Lung (tissue), 12 donors: ENCODE measurements around the gene IQCM. TPM values are rescaled to one million over a fixed set of nuclear protein-coding genes. Genes with fewer than 3 reads are reported as not detected.

Experiments
- ATAC-seq: fragments of 200-7000 bp; cut with Tn5 transposase; one replicate; pipeline ENCODE4 v1.9.1; 2020; ENCODE audit warnings: moderate number of reproducible peaks; ENCODE audit not compliant: insufficient read depth, low FRiP score
- DNase-seq, 3 donors: peaks; one replicate each; pipeline ENCODE4 v3.0.0-alpha.2; 2013 to 2017
- H3K27ac ChIP-seq, 2 donors: one replicate each; pipeline ENCODE4 v1.5.1; 2013; ENCODE audit warnings: mild to moderate bottlenecking in 2 of 2, moderate library complexity in 2 of 2, control low read depth in 1 of 2, inconsistent platforms in 1 of 2, low read depth in 1 of 2, low read length in 1 of 2
- H3K27me3 ChIP-seq, 3 donors: one replicate each; pipeline ENCODE4 v1.5.1; 2013; ENCODE audit warnings: low read length in 2 of 3; ENCODE audit not compliant: control insufficient read depth in 3 of 3, insufficient read depth in 3 of 3
- H3K36me3 ChIP-seq, 4 donors: one replicate each; pipeline ENCODE4 v1.5.1; 2013; ENCODE audit warnings: low read length in 4 of 4, mild to moderate bottlenecking in 1 of 4, moderate library complexity in 1 of 4; ENCODE audit not compliant: control insufficient read depth in 4 of 4, insufficient read depth in 4 of 4
- H3K4me1 ChIP-seq, 5 donors: one replicate each; pipeline ENCODE4 v1.5.1; 2013; ENCODE audit warnings: low read length in 5 of 5, mild to moderate bottlenecking in 2 of 5, moderate library complexity in 1 of 5; ENCODE audit not compliant: control insufficient read depth in 5 of 5, insufficient read depth in 5 of 5
- H3K4me3 ChIP-seq: one replicate; pipeline ENCODE4 v1.5.1; 2013; ENCODE audit warnings: mild to moderate bottlenecking, control low read depth, moderate library complexity
- H3K9ac ChIP-seq, 2 donors: one replicate each; pipeline ENCODE4 v1.5.1; 2013; ENCODE audit warnings: low read length in 2 of 2, control low read depth in 1 of 2; ENCODE audit not compliant: insufficient read depth in 1 of 2
- H3K9me3 ChIP-seq, 4 donors: one replicate each; pipeline ENCODE4 v1.5.1; 2013; ENCODE audit warnings: low read length in 3 of 4, mild to moderate bottlenecking in 1 of 4, moderate library complexity in 1 of 4; ENCODE audit not compliant: control insufficient read depth in 4 of 4, insufficient read depth in 3 of 4
- WGBS, 2 donors: extraction: QIAGEN DNeasy Blood & Tissue Kit; methylation state at CpG; one replicate each; pipeline ENCODE4 v1.1.7; 2013; 5-methylcytosine and 5-hydroxymethylcytosine counted together
- polyA plus RNA-seq, 2 donors: library from polyadenylated mRNA; stranded (reverse); fragments of 200-250 nt; gene quantifications; one replicate each; pipeline ENCODE4 v1.2.1, GENCODE V29; 2013
- total RNA-seq, 2 donors: library from RNA; depleted of rRNA in 1 of 2; stranded (reverse); fragments of >200 nt in 1 of 2; gene quantifications; one replicate each; pipeline ENCODE4 v1.2.1, GENCODE V29; 2014 to 2021
- TF ChIP-seq, protein P1 (sequence below): IDR thresholded peaks from 2 replicates; pipeline ENCODE4 v1.5.1; 2012; ENCODE audit warnings: mild to moderate bottlenecking; ENCODE audit errors: control extremely low read depth, extremely low read depth
- donor health status: control.
- donor health status: control.
- donor health status: Bipolar disorder and iron deficiency.
- donor health status: healthy.
- donor health status: DM: yes; HTN: yes; CAD: no.

Gene IQCM
- total and polyA plus RNA-seq, 4 donors, result not detected

DNA sequence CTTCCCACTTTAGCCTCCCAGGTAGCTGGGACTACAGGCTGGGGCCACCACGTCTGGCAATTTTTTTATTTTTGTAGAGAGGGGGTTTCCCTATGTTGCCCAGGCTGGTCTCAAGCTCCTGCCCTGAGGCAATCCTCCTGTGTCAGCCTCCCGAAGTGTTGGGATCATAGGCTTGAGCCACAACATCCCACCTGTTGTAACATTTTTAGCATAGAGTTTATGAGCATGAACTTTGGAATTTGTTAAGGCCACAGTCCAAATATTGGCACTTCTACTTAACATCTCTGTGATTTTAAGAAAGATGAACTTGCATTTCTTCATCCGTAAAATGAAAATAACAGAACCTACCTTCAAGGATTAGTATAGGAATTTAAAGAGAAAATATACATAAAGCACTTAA, 445.6 kb downstream of the IQCM start:
- H3K9ac ChIP-seq, result no peak overlapping the region
- ATAC-seq (no peak), DNase-seq (no peak)
- WGBS, 2 donors, result 74 to 76% methylated on average over 3 of the region's 3 CpGs
- no peaks in the 10 kb centered on the region for H3K4me1 ChIP-seq
- H3K4me3 ChIP-seq, result no peak overlapping the region
- H3K9me3 ChIP-seq, result no peaks in the 10 kb centered on the region
- H3K27me3 ChIP-seq, result no peaks in the 10 kb centered on the region
- TF ChIP-seq, protein P1, sequence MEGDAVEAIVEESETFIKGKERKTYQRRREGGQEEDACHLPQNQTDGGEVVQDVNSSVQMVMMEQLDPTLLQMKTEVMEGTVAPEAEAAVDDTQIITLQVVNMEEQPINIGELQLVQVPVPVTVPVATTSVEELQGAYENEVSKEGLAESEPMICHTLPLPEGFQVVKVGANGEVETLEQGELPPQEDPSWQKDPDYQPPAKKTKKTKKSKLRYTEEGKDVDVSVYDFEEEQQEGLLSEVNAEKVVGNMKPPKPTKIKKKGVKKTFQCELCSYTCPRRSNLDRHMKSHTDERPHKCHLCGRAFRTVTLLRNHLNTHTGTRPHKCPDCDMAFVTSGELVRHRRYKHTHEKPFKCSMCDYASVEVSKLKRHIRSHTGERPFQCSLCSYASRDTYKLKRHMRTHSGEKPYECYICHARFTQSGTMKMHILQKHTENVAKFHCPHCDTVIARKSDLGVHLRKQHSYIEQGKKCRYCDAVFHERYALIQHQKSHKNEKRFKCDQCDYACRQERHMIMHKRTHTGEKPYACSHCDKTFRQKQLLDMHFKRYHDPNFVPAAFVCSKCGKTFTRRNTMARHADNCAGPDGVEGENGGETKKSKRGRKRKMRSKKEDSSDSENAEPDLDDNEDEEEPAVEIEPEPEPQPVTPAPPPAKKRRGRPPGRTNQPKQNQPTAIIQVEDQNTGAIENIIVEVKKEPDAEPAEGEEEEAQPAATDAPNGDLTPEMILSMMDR, result no peak
- no peak overlapping the region for H3K27ac ChIP-seq
- H3K36me3 ChIP-seq, result no peaks in the 10 kb centered on the region

DNA sequence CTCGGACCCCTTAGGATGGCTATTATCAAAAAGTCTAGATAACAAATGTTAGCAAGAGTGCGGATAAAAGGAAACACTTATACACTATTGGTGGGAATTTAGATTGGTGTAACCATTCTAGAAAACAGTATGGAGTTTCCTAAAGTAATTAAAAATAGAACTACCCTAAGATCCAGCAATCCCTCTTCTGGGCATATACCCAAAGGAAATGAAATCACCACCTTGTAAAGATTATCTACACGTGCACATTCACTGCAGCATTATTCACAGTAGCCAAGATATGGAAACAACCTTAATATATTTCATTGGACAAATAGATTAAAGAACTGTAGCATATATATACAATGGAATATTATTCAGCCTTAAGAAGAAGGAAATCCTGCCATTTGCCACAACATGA, 462.4 kb downstream of the IQCM start:
- no peaks in the 10 kb centered on the region for H3K36me3 ChIP-seq
- TF ChIP-seq, protein P1, result no peak
- H3K27me3 ChIP-seq, result no peaks in the 10 kb centered on the region
- WGBS, 2 donors, result 72 to 75% methylated on average over 3 of the region's 3 CpGs
- no peak overlapping the region for H3K9ac ChIP-seq
- ATAC-seq (no peak), DNase-seq (no peak)
- H3K4me3 ChIP-seq, result no peak overlapping the region
- no peaks in the 10 kb centered on the region for H3K4me1 ChIP-seq
- H3K27ac ChIP-seq, result no peak overlapping the region
- H3K9me3 ChIP-seq, result no peaks in the 10 kb centered on the region

DNA sequence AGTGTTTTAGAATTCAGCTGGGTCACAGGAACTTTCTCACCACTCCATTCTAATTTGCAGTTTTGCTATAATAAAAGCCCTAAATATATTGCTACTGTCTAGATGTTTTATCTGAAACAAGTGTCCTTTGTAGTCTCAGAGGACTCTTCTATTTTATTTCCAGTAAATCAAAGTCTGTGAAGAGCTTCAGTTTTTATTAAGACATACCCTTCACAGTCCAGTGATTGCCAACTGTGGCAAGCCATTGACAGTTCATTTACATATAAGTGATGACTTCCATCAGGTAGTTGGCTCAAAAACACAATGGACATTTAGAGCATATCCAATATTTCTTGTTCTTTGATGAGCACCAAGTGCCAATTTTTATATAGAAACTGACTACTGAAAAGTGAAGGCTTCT, 466.1 kb downstream of the IQCM start:
- no peak for ATAC-seq
- Histone ChIP-seq H3K4me3 (no peak overlapping the region), H3K9me3 (no peaks in the 10 kb centered on the region), H3K27me3 (no peaks in the 10 kb centered on the region), H3K9ac (no peak overlapping the region), H3K36me3 (no peaks in the 10 kb centered on the region), H3K4me1 (no peaks in the 10 kb centered on the region), H3K27ac (no peak overlapping the region)
- TF ChIP-seq, protein P1, result no peak
- DNase-seq, result no peak

DNA sequence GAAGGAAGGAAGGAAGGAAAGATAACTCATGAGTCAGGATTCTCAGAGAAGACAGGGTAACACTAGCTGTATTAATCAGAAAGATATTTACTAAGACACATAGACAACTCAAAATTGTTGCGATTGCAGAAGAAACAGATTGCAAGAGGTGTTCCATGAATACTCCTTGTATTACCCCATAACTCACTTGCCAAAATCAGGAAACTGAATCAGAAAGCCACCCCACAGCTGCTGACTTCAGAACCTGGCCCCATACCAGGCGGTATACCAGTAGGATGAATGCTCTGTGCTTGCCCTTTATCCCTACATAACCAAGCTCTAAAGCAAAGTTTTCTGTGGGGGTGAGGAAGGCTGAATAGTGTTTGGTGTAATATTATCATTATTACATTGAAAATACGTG, 468.5 kb downstream of the IQCM start:
- TF ChIP-seq, protein P1, result no peak
- H3K27ac ChIP-seq, result no peak overlapping the region
- no peak overlapping the region for H3K9ac ChIP-seq
- ATAC-seq (no peak), DNase-seq (no peak)
- H3K27me3 ChIP-seq, result no peaks in the 10 kb centered on the region
- no peaks in the 10 kb centered on the region for H3K4me1 ChIP-seq
- WGBS, 2 donors, result 81 to 90% methylated on average over 3 of the region's 3 CpGs
- no peaks in the 10 kb centered on the region for H3K9me3 ChIP-seq
- no peak overlapping the region for H3K4me3 ChIP-seq
- H3K36me3 ChIP-seq, result no peaks in the 10 kb centered on the region
